COLO829 (cell line): ENCODE data around the gene DAPK1.
"Not testable (repeated sequence)": the region's sequence is repeated elsewhere in the genome, so short reads cannot be mapped to it uniquely, and the experiment has no call there.

ENCODE experiments used
- DNase-seq: peaks from one replicate; pipeline ENCODE4 v3.0.0; 2012; ENCODE audit warnings: low spot score

DAPK1 gene

DNA sequence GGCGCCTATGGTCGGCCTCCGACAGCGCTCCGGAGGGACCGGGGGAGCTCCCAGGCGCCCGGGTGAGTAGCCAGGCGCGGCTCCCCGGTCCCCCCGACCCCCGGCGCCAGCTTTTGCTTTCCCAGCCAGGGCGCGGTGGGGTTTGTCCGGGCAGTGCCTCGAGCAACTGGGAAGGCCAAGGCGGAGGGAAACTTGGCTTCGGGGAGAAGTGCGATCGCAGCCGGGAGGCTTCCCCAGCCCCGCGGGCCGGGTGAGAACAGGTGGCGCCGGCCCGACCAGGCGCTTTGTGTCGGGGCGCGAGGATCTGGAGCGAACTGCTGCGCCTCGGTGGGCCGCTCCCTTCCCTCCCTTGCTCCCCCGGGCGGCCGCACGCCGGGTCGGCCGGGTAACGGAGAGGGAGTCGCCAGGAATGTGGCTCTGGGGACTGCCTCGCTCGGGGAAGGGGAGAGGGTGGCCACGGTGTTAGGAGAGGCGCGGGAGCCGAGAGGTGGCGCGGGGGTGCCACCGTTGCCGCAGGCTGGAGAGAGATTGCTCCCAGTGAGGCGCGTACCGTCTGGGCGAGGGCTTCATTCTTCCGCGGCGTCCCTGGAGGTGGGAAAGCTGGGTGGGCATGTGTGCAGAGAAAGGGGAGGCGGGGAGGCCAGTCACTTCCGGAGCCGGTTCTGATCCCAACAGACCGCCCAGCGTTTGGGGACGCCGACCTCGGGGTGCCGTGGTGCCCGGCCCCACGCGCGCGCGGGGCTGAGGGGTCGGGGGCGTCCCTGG, 561 bp downstream of the DAPK1 start:
- DNase-seq, result no peak

DNA sequence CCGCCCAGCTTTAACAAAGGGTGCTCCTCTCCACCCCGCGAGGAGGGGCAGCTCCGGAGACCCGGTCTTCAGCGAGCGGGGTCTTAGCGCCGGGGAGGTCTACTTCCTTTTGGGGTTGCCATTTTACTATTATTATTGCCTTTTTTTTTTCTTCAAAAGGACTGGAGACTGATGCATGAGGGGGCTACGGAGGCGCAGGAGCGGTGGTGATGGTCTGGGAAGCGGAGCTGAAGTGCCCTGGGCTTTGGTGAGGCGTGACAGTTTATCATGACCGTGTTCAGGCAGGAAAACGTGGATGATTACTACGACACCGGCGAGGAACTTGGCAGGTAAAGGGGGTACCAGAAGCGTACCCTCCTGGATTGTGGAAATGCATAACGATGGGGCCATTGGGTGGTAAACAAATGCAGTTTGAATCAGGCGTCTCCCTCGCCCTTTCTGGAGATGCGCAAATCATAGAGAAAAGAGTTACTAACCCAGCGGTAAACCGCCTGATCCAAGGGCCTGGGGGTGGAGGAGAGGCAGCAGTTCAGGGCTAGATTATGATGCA, 1.2 kb downstream of the DAPK1 start:
- no peak for DNase-seq

DNA sequence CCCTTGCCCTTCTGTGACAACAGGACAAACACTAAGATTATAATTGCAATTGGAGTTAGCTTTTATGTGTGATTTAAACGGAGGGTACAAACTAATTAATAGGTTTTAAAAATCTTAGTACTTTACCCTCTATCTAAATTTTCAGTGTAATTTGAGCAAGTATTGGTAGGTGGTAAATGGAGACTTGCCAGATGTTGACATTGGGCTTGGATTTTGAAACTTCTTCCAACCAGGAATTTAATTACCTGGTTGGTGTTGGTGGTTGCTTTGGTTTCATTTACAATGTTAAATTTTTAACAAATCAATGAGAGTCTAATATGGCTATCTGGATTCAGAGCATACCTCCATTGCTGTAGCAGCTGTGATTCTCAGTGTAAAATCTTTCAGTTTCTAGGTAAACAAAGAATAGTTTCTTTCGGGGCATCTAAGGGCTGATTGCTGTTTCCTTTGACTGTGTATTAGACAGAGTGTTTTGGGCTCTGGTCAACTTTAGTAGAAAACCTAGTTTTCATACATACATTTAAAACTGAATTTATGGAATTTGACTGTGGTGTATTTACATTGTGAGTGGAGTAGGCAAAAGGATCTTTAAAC, 1.9 kb downstream of the DAPK1 start:
- no peak for DNase-seq

DNA sequence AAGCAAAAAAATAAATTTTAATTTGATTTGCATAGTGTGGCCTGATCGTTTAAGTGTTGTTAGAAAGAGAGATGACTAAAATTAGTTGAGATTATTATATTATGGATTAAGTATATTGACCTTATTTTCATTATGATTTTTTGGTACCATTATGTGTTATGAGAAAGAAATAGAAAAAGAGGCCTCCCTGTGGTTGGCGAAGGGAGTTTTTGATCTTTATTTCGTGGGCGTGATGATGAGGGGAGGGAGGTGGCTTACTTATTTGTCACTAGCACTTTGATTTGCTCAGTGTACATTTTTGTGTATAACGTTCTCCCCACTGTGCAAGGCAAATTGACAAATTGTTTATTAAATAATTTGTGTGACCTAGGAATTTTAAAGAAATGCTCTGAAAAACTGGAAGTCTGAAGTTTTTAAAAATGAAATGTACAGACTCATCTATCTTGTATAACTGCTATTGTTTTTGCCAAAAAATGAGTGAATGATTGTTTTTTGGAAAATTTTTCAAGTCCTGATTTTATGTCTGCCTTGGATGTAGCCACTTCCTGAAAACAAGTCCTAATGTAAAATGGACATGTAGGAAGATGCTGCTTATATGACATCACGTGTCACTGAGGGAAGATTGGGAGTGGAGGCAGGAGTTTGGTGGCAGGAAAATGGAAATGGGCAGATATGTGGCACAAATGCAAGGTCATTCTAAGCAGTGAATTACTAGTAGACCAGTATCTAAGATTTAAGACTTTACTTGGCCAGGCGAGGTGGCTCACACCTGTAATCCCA, 3.0 kb downstream of the DAPK1 start:
- no peak for DNase-seq

DNA sequence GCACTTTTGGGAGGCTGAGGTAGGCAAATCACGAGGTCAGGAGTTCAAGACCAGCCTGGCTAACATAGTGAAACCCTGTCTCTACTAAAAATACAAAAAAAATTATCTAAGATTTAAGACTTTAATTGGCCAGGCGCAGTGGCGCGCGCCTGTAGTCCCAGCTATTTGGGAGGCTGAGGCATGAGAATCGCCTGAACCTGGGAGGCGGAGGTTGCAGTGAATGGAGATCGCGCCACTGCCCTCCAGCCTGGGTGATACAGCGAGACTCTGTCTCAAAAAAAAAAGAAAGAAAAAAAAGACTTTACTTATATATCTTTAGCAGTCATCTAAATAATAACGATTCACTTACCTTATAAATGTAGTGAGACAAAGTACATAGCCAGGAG, 3.6 kb downstream of the DAPK1 start:
- DNase-seq, result not testable (repeated sequence)

DNA sequence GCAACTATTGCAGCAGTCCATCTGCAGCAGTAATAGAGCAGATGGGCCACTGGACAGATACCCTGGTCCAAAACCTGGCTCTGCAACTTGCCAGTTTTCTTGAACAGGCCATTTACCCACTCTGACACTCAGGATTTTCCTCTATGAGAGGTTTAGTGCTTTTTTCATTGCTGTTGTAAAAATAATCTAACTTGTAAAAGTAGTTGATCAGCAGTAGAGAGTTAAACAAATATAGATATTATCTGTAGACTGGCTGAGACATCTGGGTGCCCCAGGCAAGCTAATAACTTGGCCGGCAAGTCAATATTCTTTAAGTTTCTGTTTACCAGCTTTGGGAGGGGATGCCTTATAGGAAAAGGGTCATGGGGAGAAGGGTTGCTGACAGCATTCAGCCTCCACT, 4.1 kb downstream of the DAPK1 start:
- DNase-seq, result no peak

DNA sequence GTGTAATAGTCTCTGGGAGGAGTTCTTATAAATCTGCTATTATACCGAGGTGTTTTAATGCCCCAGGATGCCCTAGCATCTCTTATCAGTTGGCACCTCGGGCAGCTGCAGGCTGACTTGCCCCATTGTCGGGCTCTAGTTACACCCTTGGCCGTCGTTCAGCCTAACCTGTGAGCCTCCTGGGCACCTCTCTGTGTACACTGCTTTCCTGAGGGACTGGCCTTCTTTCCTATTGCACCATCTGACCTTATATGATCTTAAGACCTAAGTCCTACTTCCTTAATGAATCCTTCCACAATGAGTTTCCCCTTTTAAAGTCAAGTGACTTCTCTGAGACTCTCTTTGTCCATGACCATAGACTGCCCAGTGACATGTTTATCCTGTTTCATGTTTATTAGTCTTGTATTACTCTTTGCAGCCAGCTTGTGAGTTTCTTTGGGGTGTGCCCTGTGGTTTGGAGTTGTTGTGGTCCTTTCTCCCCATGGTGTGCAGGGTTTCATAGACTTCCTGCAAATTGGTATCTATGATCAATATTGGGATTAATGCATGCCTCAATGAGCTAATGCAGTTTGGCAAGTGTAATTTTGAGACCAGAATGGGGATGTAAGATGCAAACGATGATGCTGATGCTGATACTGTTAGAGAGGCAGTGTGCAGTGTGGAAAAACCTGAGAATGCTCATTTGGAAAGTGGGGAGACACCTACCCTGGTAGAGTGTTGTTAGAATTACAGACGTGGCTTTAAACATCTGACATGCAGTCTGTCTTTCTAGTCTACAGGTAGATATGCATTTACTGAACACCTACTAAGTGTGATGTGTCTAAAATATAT, 4.9 kb downstream of the DAPK1 start:
- no peak for DNase-seq

DNA sequence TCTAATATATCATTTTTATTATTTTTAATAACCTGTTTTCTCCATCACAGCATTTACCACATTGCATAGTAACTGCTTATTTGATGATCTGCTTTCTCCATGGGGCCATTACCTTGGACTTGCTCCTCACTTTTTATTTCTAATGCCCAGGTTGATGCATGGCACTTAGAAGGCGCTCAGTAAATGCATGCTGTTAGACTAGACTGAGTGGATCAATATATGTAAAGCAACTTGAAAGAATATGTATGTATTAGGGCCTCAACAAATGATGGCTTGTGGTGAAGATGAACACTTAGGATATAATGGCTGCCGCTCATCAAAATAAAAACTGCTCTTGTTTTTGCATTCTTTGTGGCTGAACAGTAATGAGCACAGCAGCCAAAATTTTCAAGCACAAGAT, 5.8 kb downstream of the DAPK1 start:
- DNase-seq, result no peak

DNA sequence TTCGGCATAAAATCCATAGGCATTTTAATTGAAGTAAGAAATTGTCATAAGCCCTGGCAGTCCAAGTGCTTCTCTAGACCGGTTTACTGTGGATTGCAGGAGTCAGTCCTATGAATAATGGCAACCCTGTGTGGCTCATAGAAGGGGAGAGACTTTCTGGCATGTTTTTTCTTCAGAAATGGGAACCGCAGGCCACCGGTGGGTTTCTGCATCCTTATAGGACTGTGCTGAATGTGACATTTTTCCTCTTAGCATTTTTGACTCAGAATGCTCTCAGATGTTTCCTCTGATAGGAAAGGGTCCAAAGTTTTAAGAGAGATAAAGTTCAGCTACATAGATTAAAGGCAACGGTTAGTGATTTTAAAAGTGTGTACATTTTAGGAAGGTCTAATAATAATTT, 6.3 kb downstream of the DAPK1 start:
- no peak for DNase-seq

DNA sequence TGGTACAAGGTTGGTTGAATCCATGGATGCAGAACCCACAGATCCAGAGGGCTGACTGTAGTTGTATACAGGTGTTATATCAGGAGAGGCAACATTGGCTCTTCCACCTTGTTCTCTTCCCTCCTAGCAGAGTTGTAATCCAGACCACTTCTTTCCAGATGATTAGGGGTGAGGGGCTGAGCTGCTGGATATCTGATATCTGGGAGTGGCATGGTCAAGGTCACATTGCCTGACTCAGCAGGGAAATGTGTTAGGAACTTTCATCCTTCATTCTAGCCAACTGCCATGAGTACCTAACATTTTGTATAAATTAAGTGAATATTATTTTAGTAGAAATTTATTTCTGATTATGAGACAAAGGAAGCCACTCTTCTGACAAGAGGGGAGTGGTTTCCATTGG, 7.3 kb downstream of the DAPK1 start:
- no peak for DNase-seq

DNA sequence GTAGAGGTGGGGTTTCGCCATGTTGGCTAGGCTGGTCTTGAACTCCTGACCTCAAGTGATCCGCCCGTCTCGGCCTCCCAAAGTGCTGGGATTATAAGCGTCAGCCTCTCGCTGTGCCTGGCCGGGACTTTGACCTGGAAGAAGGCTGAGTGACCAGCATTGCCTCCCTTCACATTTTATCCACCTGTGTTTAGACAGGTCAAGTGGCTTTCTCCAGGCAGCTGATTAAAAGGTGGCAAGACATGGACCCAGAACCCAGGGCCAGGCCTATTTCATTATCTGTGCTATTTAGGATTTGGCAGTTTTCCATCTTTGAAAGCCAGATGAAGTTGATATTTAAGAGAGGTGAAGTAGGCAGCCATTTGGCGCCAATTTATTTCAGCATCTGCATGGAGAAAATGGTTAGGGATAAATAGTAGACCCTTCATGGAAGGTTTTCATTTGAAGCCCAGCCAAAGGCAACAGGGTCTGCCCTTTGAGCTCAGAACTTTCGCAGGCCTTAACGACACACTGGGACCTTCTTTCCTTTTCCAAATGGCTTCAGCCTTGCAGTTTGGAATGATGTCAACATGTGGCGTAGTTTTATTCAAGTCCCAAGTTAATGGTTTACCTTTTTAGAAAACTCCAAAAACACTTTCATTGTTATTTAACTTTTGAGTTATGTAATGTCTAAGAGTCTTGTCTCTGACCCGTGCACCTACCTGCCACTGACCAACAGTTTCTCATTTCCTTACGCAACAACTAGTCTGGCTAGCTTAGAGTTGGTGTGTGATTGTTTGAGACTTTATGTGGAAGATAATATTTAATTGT, 8.4 kb downstream of the DAPK1 start:
- no peak for DNase-seq

DNA sequence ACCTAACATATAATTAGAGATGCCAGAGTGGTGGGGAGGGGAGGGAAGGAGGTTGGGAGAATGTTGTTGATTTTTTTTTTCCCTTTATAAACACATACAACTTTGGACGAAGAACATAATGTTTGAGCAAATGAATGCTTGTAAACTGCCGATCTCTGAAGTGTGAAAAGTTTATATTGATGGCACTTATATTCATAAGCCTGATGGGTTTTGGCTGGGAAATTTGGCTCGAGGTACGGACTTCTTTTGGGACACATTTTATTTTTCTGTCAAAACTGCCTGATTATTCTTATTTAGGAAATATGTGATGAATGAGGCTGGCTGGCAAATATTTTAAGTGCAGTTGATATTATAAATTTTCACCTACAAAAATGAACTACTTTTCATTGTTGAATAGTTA, 9.9 kb downstream of the DAPK1 start:
- DNase-seq, result no peak

DNA sequence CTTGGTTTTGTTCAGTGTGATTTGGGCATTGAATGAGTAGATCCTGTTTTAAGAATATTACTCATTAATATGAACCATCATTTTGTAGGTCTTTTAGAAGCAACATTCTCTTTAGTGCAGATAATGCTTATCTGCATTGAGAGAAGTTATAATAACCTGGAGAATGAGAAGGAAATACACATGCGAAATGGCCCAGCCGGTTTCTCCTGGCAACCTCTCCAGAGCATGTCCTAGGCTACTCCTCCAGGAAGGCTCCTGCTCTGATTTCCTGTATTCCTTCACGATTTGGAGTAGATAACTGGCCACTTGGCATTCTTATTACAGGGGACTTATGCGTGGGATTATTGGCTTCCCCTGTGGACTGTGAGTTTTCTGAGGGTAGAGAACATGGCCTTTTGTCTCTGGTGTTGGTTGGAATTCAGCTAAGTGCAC, 12.6 kb downstream of the DAPK1 start:
- DNase-seq, result no peak

DNA sequence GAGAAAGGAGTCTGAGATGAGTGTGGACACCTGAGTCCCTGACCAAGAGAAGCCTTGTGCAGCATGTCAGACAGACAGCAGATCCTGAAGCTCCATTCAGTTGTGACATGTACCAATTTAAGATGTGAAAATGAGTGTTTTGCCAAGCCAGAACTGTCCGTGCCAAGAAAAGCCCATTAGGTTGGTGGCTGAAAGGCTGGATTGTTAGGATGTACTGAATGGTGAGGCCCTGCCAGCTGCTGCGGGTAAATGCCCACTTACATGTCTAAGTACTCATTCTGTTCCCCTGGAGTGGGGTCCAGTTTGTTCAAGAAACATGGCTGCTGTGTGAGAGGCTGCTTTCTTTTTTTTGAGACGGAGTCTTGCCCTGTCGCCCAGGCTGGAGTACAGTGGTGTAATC, 14.6 kb downstream of the DAPK1 start:
- DNase-seq, result no peak

DNA sequence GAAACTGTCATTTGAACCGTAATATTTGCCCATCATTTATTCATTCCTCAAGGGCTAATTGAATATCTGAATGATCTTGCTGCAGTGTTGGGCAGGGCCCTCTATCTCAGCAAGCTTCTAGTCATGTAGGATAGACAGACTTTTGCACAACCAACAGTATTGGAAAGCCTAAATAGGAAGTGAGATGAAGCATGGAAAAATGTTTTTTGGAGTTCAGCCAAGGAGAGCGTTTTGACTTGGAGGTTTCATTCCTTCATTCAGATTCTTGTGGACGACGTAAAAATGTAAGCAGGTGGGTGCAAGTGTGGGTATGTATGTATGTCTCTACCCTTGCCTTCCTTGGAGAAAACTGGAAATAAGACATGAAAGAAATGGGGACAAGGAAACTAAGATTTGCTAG, 15.5 kb downstream of the DAPK1 start:
- DNase-seq, result no peak

DNA sequence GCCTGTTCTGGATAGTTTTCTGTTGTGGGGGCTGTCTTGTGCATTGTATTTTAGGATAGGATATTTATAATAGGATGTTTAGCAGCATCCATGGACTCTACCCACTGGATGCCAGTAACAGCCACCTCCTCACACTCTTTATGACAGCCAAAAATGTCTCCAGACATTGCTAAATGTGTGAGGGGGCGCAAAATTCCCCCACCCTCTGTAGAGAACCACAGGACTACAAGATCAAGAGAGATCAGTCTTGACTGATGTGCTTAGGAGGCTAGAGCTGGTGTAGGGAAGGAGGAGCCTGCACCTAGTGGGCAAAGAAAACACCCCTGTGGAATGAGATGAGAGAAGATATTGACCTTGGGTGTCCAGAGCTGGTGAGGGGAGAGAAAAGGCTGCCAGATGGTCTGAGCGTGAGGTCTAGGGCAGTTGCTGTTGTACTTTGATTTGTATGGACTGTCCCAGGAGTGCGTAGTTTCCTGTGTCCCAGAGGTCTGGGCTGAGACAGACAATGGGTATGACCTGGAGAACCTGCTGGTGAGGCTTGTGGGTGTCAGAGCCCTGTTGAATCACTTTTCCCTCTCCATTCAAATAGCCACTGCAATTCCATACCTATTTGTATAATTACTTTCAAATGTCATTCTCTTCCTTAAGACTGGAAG, 16.3 kb downstream of the DAPK1 start:
- no peak for DNase-seq

DNA sequence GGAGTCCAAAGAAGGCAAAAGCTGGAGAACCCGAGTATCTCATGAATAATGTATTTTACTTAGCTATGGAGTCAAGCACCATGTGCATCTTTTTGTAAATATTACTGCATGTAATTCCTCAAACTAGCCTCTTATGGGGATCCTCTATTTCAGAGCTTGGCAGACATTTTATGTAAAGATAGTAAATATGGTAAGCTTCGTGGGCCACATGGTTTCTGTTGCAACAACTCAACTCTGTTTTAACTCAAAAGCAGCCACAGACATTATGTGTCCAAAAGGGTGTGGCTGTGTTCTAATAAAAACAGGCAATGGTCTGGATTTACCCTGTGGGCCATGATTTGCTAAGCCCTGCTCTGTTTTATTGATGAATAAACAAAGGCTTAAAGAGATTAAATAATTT, 17.3 kb downstream of the DAPK1 start:
- DNase-seq, result no peak

DNA sequence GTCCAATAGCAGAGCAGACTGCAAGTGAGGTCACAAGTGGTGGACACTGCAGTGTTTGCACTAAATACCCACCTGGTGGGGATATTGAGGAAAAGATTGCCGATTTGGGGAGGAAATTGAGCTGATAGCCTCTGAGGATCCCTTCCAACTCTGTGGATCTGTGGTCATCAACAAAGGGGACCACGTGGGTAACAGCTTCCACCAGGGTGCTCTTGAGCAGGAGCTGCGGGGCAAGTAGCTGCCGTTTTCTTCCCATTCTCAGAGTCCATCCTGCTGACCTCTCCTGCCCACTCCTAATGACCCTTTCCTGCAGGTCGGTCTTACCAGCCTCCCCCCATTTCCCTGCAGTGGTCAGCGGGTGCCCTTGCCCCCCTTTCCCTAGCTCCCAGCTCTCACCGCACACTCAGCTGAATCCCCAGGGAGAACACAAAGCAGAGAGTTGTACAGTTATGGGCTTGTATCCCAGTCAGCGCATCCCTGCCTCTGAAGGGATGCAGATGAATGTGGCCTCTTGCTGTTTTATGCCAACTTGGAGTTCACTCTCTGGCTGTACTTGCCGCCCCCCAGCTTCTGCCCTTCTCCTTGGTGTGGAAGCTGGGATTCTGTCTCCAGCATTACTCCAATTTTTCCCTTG, 18.0 kb downstream of the DAPK1 start:
- no peak for DNase-seq

DNA sequence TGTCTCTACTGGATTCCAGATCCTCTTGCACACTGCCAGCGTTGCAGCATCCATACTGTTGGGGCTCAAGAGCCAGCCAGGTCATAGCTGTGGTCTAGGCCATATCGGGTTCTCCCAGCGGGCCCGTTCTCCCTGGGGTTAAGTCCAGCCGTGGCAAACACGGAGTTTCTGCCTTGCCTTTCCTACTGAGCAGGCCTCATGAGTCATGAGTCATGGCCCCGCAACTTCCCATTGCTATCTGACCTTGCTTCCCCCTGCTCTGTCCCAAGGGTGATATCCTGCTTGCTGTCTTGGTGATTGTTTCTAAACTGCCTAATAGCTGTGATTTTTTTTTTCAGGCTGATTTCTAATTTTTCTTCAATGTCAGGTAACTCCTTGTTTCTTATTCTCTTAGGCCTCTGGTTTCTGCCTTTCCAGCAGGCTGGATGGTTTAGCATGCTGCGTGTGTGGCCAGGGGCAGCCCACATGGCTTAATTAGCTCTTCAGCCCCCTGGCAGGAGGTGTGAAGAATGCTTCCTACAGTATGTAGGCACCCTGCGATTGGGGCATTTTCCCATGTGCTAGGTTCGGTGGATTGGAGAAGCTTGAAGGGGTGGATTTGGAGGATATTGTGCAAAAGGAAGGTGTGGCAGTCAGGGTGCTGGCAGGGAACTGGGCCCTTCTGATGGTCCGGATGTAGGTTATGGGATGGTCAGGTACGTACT, 18.7 kb downstream of the DAPK1 start:
- peak; percentile 81 for DNase-seq

DNA sequence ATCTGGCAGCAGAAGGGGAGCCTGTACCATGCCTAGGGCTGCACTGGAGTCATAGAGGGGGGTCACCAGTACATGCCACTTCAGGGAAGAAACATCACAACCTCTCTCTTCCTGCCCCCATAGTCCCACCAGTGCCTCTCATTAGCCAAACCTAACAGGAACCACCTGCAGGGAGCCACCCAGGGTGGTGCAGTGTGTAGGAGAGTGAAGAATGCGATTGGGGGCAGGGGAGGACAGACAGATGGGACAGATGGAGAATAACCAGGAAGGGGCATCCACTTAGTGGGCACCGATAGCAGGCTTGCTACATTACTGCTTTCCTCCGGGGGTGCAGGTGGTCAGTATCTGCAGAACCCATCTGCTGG, 19.2 kb downstream of the DAPK1 start:
- DNase-seq, result no peak
